CD14-positive monocyte (primary cell): ENCODE results near the gene IPP. TPM values are rescaled to one million over a fixed set of nuclear protein-coding genes. Genes with fewer than 3 reads are reported as not detected.

ENCODE experiments used
- DNase-seq, 3 donors: peaks; one replicate each; pipeline ENCODE4 v3.0.0-alpha.2; 2011 to 2022
- H2AFZ ChIP-seq: 2 replicates; pipeline ENCODE4 v1.6.0; 2012; ENCODE audit warnings: mild to moderate bottlenecking, low read depth, low read length, inconsistent platforms; ENCODE audit not compliant: insufficient read depth, poor library complexity, severe bottlenecking
- H3K27ac ChIP-seq, 2 donors: 1 replicate in 1 of 2; 2 replicates in 1 of 2; pipeline ENCODE4 v1.5.1; 2012 to 2013; ENCODE audit warnings: low read length in 2 of 2, control low read depth in 1 of 2, inconsistent platforms in 1 of 2, low read depth in 1 of 2, mild to moderate bottlenecking in 1 of 2
- H3K27me3 ChIP-seq, 2 donors: one replicate each; pipeline versions ENCODE4 v1.6.0 to v1.6.1; 2011 to 2013; ENCODE audit warnings: low read length in 2 of 2; ENCODE audit not compliant: control insufficient read depth in 2 of 2, insufficient read depth in 2 of 2
- H3K36me3 ChIP-seq, 2 donors: replicated peaks in 1 of 2; 1 replicate in 1 of 2; 2 replicates in 1 of 2; pipeline versions ENCODE4 v1.5.1 to v1.6.1; 2012 to 2013; ENCODE audit warnings: low read length in 2 of 2, control low read depth in 1 of 2, inconsistent platforms in 1 of 2, mild to moderate bottlenecking in 1 of 2; ENCODE audit not compliant: insufficient read depth in 2 of 2, control insufficient read depth in 1 of 2
- H3K4me1 ChIP-seq, 2 donors: 1 replicate in 1 of 2; 2 replicates in 1 of 2; pipeline versions ENCODE4 v1.5.1 to v1.6.1; 2012 to 2013; ENCODE audit warnings: low read length in 2 of 2, control low read depth in 1 of 2, inconsistent platforms in 1 of 2, mild to moderate bottlenecking in 1 of 2, moderate library complexity in 1 of 2; ENCODE audit not compliant: insufficient read depth in 2 of 2, control insufficient read depth in 1 of 2
- H3K4me2 ChIP-seq: replicated peaks from 2 replicates; pipeline ENCODE3; 2012; ENCODE audit warnings: low read length, moderate library complexity, mild to moderate bottlenecking; ENCODE audit not compliant: poor library complexity, severe bottlenecking; ENCODE audit errors: extremely low read depth
- H3K4me3 ChIP-seq, 3 experiments: fragments of 200-600 bp in 1 of 3; sonication (generic) in 1 of 3; replicated peaks in 1 of 3; 1 replicate in 2 of 3; 2 replicates in 1 of 3; pipeline ENCODE4 v1.5.1; 2011 to 2013; ENCODE audit warnings: low read length in 3 of 3, mild to moderate bottlenecking in 3 of 3, control low read depth in 2 of 3, low read depth in 2 of 3, inconsistent platforms in 1 of 3, moderate library complexity in 1 of 3
- H3K79me2 ChIP-seq: 2 replicates; pipeline ENCODE4 v1.6.0; 2012; ENCODE audit warnings: mild to moderate bottlenecking, control low read depth, inconsistent platforms, low read length, moderate library complexity; ENCODE audit not compliant: insufficient read depth
- H3K9ac ChIP-seq: 2 replicates; pipeline ENCODE4 v1.6.0; 2017; ENCODE audit warnings: low read length, mild to moderate bottlenecking; ENCODE audit not compliant: insufficient read depth, poor library complexity, severe bottlenecking
- H3K9me3 ChIP-seq, 2 donors: replicated peaks in 1 of 2; 1 replicate in 1 of 2; 2 replicates in 1 of 2; pipeline versions ENCODE4 v1.5.1 to v1.6.1; 2012 to 2013; ENCODE audit warnings: low read length in 2 of 2, control low read depth in 1 of 2; ENCODE audit not compliant: control insufficient read depth in 1 of 2, insufficient read depth in 1 of 2
- H4K20me1 ChIP-seq: 2 replicates; pipeline ENCODE4 v1.6.0; 2012; ENCODE audit warnings: mild to moderate bottlenecking, low read length, control low read depth, moderate library complexity; ENCODE audit not compliant: insufficient read depth
- H3K27ac Mint-ChIP-seq, 7 donors: one replicate each; pipeline ENCODE4 v1.8.0; 2020; ENCODE audit warnings: mild to moderate bottlenecking in 7 of 7, mixed read lengths in 7 of 7, moderate library complexity in 6 of 7, inconsistent platforms in 2 of 7
- H3K27me3 Mint-ChIP-seq, 3 donors: one replicate each; pipeline ENCODE4 v1.8.0; 2021 to 2022; ENCODE audit warnings: low read depth in 3 of 3, mild to moderate bottlenecking in 3 of 3, mixed read lengths in 3 of 3, moderate library complexity in 3 of 3, inconsistent platforms in 1 of 3
- H3K36me3 Mint-ChIP-seq, 2 donors: one replicate each; pipeline ENCODE4 v1.8.0; 2020; ENCODE audit warnings: mixed read lengths in 2 of 2, inconsistent platforms in 1 of 2, mild to moderate bottlenecking in 1 of 2
- H3K4me1 Mint-ChIP-seq: one replicate; pipeline ENCODE4 v1.8.0; 2020; ENCODE audit warnings: mild to moderate bottlenecking, mixed read lengths
- H3K4me3 Mint-ChIP-seq, 2 donors: one replicate each; pipeline ENCODE4 v1.8.0; 2020; ENCODE audit warnings: mild to moderate bottlenecking in 2 of 2, mixed read lengths in 2 of 2, moderate library complexity in 1 of 2
- H3K9me3 Mint-ChIP-seq, 7 donors: one replicate each; pipeline ENCODE4 v1.8.0; 2020 to 2022; ENCODE audit warnings: mixed read lengths in 7 of 7, mild to moderate bottlenecking in 6 of 7, moderate library complexity in 6 of 7, inconsistent platforms in 2 of 7
- CTCF ChIP-seq: fragments of 200-600 bp; IDR thresholded peaks from one replicate; pipeline ENCODE4 v1.8.0; 2022; ENCODE audit warnings: antibody characterized with exemption, mild to moderate bottlenecking
- WGBS: methylation state at CpG from one replicate; pipeline ENCODE4 v1.1.5; 2013; ENCODE audit warnings: missing lambda C conversion rate; ENCODE audit not compliant: insufficient coverage; 5-methylcytosine and 5-hydroxymethylcytosine counted together
- intact Hi-C, 2 donors: fragments of 100-400 bp; cut with micrococcal nuclease; formaldehyde crosslinking; loops; one replicate each; pipeline versions ENCODE4 v1.15.0 to v1.15.1; 2023
- polyA plus RNA-seq, 3 donors: library from polyadenylated mRNA; depleted of rRNA in 1 of 3; unstranded in 2 of 3; stranded (reverse) in 1 of 3; fragments of 300-500 nt in 2 of 3; fragments of >200 nt in 1 of 3; fragmentation: Illumina TruSeq in 2 of 3; gene quantifications; 1 replicate in 2 of 3; 2 replicates in 1 of 3; pipeline ENCODE4 v1.2.3, GENCODE V29; 2012 to 2021

Gene IPP
- polyA plus RNA-seq, 3 donors: 0.35 to 1.4 (median 1.4) TPM

GRCh38 chr1:45685308-45686014 lies 65.0 kb downstream of the IPP start:
- DNase-seq: peak; percentile 10 to 23 (median 16)
- H3K4me1 Mint-ChIP-seq: peaks cover 48% of the 10 kb centered on the region
- H3K4me3 Mint-ChIP-seq: peak overlapping the region; percentile 90 to 100

GRCh38 chr1:45684402-45684801 lies 66.1 kb downstream of the IPP start:
- Mint-ChIP-seq H3K4me3 (peak overlapping the region; percentile 53 to 59), H3K27ac (peak overlapping the region in 4 of 7 donors; percentile 43 to 99 (median 72)), H3K36me3 (peaks cover 2 to 6% of the 10 kb centered on the region in 2 donors), H3K27me3 (no peaks in the 10 kb centered on the region), H3K9me3 (no peaks in the 10 kb centered on the region), H3K4me1 (peaks cover 54% of the 10 kb centered on the region)
- no peaks in the 10 kb centered on the region for H3K27me3 ChIP-seq
- peak overlapping the region; percentile 95 for H3K4me2 ChIP-seq
- H4K20me1 ChIP-seq: peaks cover 46% of the 10 kb centered on the region
- H2AFZ ChIP-seq: no peak overlapping the region
- peaks cover 41 to 64% of the 10 kb centered on the region in 2 donors for H3K4me1 ChIP-seq
- no peaks in the 10 kb centered on the region for H3K9me3 ChIP-seq
- peaks cover 84% of the 10 kb centered on the region for H3K79me2 ChIP-seq
- no peak for DNase-seq
- H3K27ac ChIP-seq: peak overlapping the region in 1 of 2 donors; percentile 89
- TF ChIP-seq CTCF: no peak
- H3K4me3 ChIP-seq: peak overlapping the region in 2 of 3 experiments; percentile 96 to 100
- intact Hi-C loops: loop anchor here (10.0 kb wide), 1 partner anchor 100 kb away; the partner anchor contains the start of gene NASP (in 2 of the 2)
- WGBS: no CpG with 5 or more reads among the region's 2 CpGs
- H3K9ac ChIP-seq: no peak overlapping the region
- H3K36me3 ChIP-seq: no peaks in the 10 kb centered on the region

More at GRCh38 chr1:45685308-45686014, 65.0 kb downstream of the IPP start:
- intact Hi-C loops: loop anchor here (2.0 to 10.0 kb wide), 3 partner anchors 65 to 117 kb away; partner anchors contain the start of genes NASP (in 2 of the 2), IPP (in 1 of the 2) and MAST2 (in 1 of the 2)
- Mint-ChIP-seq H3K36me3 (peaks cover 2 to 12% of the 10 kb centered on the region in 2 donors), H3K9me3 (no peaks in the 10 kb centered on the region), H3K27ac (peak overlapping the region; percentile 97 to 100 (median 99)), H3K27me3 (no peaks in the 10 kb centered on the region)
- peak overlapping the region; percentile 83 for H2AFZ ChIP-seq
- H3K27me3 ChIP-seq: no peaks in the 10 kb centered on the region
- H3K4me1 ChIP-seq: peaks cover 36 to 58% of the 10 kb centered on the region in 2 donors
- H4K20me1 ChIP-seq: peaks cover 36% of the 10 kb centered on the region
- 0% methylated on average over 1 of the region's 13 CpGs for WGBS
- TF ChIP-seq CTCF: no peak
- no peaks in the 10 kb centered on the region for H3K36me3 ChIP-seq
- peak overlapping the region; percentile 89 to 94 for H3K27ac ChIP-seq
- peaks cover 84% of the 10 kb centered on the region for H3K79me2 ChIP-seq
- H3K4me2 ChIP-seq: peak overlapping the region; percentile 95
- H3K4me3 ChIP-seq: peak overlapping the region; percentile 96 to 100 (median 99)
- H3K9ac ChIP-seq: peak overlapping the region; percentile 95
- no peaks in the 10 kb centered on the region for H3K9me3 ChIP-seq
